DND-41 (cell line): ENCODE results near the gene C16orf95.
"Not testable (repeated sequence)": the region's sequence is repeated elsewhere in the genome, so short reads cannot be mapped to it uniquely, and the experiment has no call there.

Source experiments
- ATAC-seq: fragments of 200-7000 bp; cut with Tn5 transposase; 3 replicates; pipeline ENCODE4 v1.9.1; 2021; ENCODE audit warnings: low read depth; ENCODE audit not compliant: insufficient read depth
- DNase-seq: peaks from one replicate; pipeline ENCODE4 v3.0.0-alpha.2; 2020
- H2AFZ ChIP-seq: 2 replicates; pipeline ENCODE4 v1.6.0; 2012; ENCODE audit warnings: low read depth, low read length
- H3K27ac ChIP-seq: 2 replicates; pipeline ENCODE4 v1.5.1; 2012; ENCODE audit warnings: low read length, inconsistent platforms
- H3K27me3 ChIP-seq: fragments of 200-600 bp; sonication (generic); 2 replicates; pipeline ENCODE4 v1.6.0; 2012; ENCODE audit warnings: low read length, mild to moderate bottlenecking, inconsistent platforms; ENCODE audit not compliant: insufficient read depth, poor library complexity
- H3K36me3 ChIP-seq: 2 replicates; pipeline ENCODE4 v1.5.1; 2012; ENCODE audit warnings: low read length, inconsistent platforms; ENCODE audit not compliant: insufficient read depth
- H3K4me1 ChIP-seq: 2 replicates; pipeline ENCODE4 v1.5.1; 2012; ENCODE audit warnings: mild to moderate bottlenecking, low read length; ENCODE audit not compliant: insufficient read depth
- H3K4me2 ChIP-seq: 2 replicates; pipeline ENCODE4 v1.6.0; 2012; ENCODE audit warnings: mild to moderate bottlenecking, moderate library complexity, low read length, inconsistent platforms; ENCODE audit not compliant: insufficient read depth
- H3K4me3 ChIP-seq, 2 experiments: fragments of 200-600 bp in 1 of 2; shearing (Covaris generic) in 1 of 2; 2 replicates each; pipeline ENCODE4 v1.5.1; 2012 to 2016; ENCODE audit warnings: inconsistent platforms in 2 of 2, low read length in 2 of 2, mild to moderate bottlenecking in 2 of 2, low read depth in 1 of 2, moderate library complexity in 1 of 2
- H3K79me2 ChIP-seq: 2 replicates; pipeline ENCODE4 v1.6.0; 2012; ENCODE audit warnings: low read length, inconsistent platforms; ENCODE audit not compliant: insufficient read depth
- H3K9ac ChIP-seq: 2 replicates; pipeline ENCODE4 v1.6.0; 2012; ENCODE audit warnings: low read depth, mild to moderate bottlenecking, inconsistent platforms, low read length, moderate library complexity
- H3K9me3 ChIP-seq: 2 replicates; pipeline ENCODE4 v1.5.1; 2012; ENCODE audit warnings: low read length, moderate library complexity, mild to moderate bottlenecking, inconsistent platforms; ENCODE audit not compliant: insufficient read depth, severe bottlenecking
- H4K20me1 ChIP-seq: 2 replicates; pipeline ENCODE4 v1.6.0; 2012; ENCODE audit warnings: low read length; ENCODE audit not compliant: insufficient read depth
- CTCF ChIP-seq: IDR thresholded peaks from 2 replicates; pipeline ENCODE4 v1.5.1; 2012; ENCODE audit warnings: borderline replicate concordance, low read length, moderate library complexity, mild to moderate bottlenecking; ENCODE audit not compliant: poor library complexity, severe bottlenecking; ENCODE audit errors: extremely low read depth
- EZH2 ChIP-seq: IDR thresholded peaks from 3 replicates; pipeline ENCODE4 v1.6.1; 2012; ENCODE audit warnings: borderline replicate concordance, low read depth, mild to moderate bottlenecking, moderate library complexity, low read length, inconsistent platforms; ENCODE audit not compliant: severe bottlenecking

Gene C16orf95

GRCh38 chr16:87365021-87365713 is 48.0 kb upstream of the C16orf95 start:
- H3K27ac ChIP-seq, result no peak overlapping the region
- ATAC-seq, result no peak
- H3K36me3 ChIP-seq, result peaks cover 47% of the 10 kb centered on the region
- no peaks in the 10 kb centered on the region for H3K4me1 ChIP-seq
- no peak overlapping the region for H3K4me3 ChIP-seq
- H3K27me3 ChIP-seq, result no peaks in the 10 kb centered on the region
- DNase-seq, result no peak
- H3K4me2 ChIP-seq, result no peak overlapping the region
- peaks cover 62% of the 10 kb centered on the region for H4K20me1 ChIP-seq
- H2AFZ ChIP-seq, result no peak overlapping the region
- H3K79me2 ChIP-seq, result peaks cover 87% of the 10 kb centered on the region
- H3K9me3 ChIP-seq, result no peaks in the 10 kb centered on the region
- TF ChIP-seq CTCF, result no peak
- no peak for TF ChIP-seq EZH2
- H3K9ac ChIP-seq, result no peak overlapping the region

- H3K9ac ChIP-seq, result no peak overlapping the region
- H3K27ac ChIP-seq, result no peak overlapping the region
- no peak overlapping the region for H2AFZ ChIP-seq
- H3K36me3 ChIP-seq, result peaks cover 59% of the 10 kb centered on the region
- H3K4me3 ChIP-seq, result no peak overlapping the region
- H3K4me2 ChIP-seq, result no peak overlapping the region
- no peaks in the 10 kb centered on the region for H3K4me1 ChIP-seq
- no peak for ATAC-seq
- H3K79me2 ChIP-seq, result peaks cover 77% of the 10 kb centered on the region
- H4K20me1 ChIP-seq, result peaks cover 64% of the 10 kb centered on the region
- no peaks in the 10 kb centered on the region for H3K27me3 ChIP-seq
- H3K9me3 ChIP-seq, result no peaks in the 10 kb centered on the region
- TF ChIP-seq EZH2 (no peak), CTCF (no peak)
- no peak for DNase-seq
Observed at GRCh38 chr16:87363771-87364455, 46.7 kb upstream of the C16orf95 start.

GRCh38 chr16:87362828-87363559 is 45.8 kb upstream of the C16orf95 start:
- not testable (repeated sequence) for H3K4me1 ChIP-seq, H3K9me3 ChIP-seq, DNase-seq, H3K4me2 ChIP-seq, H3K27me3 ChIP-seq, H3K27ac ChIP-seq, ATAC-seq, H3K9ac ChIP-seq, H3K4me3 ChIP-seq, H2AFZ ChIP-seq
- H3K36me3 ChIP-seq, result peaks cover 68% of the 10 kb centered on the region
- peaks cover 66% of the 10 kb centered on the region for H4K20me1 ChIP-seq
- peaks cover 71% of the 10 kb centered on the region for H3K79me2 ChIP-seq
